Mucosa of rectum (tissue), 2 donors: Measurements from ENCODE around the gene LRFN3.
A peak's percentile ranks its signal among the peaks of the same experiment; 100 is the strongest.

Experiments
- H3K27ac ChIP-seq, 2 donors: one replicate each; pipeline ENCODE4 v1.7.0; 2013; ENCODE audit warnings: inconsistent platforms in 2 of 2, low read depth in 2 of 2, low read length in 2 of 2
- H3K27me3 ChIP-seq, 2 donors: one replicate each; pipeline ENCODE4 v1.7.0; 2013; ENCODE audit warnings: low read length in 2 of 2; ENCODE audit not compliant: control insufficient read depth in 2 of 2, insufficient read depth in 2 of 2
- H3K36me3 ChIP-seq, 2 donors: one replicate each; pipeline ENCODE4 v1.7.0; 2013; ENCODE audit warnings: low read length in 2 of 2; ENCODE audit not compliant: control insufficient read depth in 2 of 2, insufficient read depth in 2 of 2
- H3K4me1 ChIP-seq, 2 donors: one replicate each; pipeline ENCODE4 v1.7.0; 2013; ENCODE audit warnings: low read length in 2 of 2, mild to moderate bottlenecking in 1 of 2; ENCODE audit not compliant: control insufficient read depth in 2 of 2, insufficient read depth in 2 of 2
- H3K4me3 ChIP-seq, 2 donors: one replicate each; pipeline ENCODE4 v1.7.0; 2013; ENCODE audit warnings: low read length in 2 of 2
- H3K9ac ChIP-seq, 2 donors: one replicate each; pipeline ENCODE4 v1.7.0; 2013; ENCODE audit warnings: low read length in 2 of 2, low read depth in 1 of 2, mild to moderate bottlenecking in 1 of 2
- H3K9me3 ChIP-seq, 2 donors: one replicate each; pipeline ENCODE4 v1.7.0; 2013; ENCODE audit warnings: low read length in 2 of 2; ENCODE audit not compliant: control insufficient read depth in 2 of 2
- donor health status: healthy.
- donor health status: Normal muscosa, but diverticular disease.

LRFN3 gene

DNA sequence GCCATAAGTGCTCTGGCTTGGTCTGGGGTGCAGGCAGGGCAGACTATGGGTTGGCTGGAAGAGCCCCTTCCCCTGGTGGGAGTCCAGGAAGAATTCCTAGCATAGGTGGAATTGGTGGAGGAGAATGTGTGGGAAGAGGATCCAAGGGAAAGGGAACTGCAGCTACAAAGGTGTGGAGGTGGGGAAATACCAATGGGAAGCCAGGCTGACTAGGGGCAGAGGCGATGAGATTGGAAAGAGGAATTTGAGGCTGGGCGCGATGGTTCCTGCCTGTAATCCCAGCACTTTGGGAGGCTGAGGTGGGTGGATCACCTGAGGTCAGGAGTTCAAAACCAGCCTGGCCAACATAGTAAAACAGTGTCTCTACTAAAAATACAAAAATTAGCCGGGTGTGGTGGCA is 54.0 kb downstream of the LRFN3 start:
- Histone ChIP-seq H3K27ac (no peak overlapping the region), H3K9ac (no peak overlapping the region), H3K4me3 (no peak overlapping the region), H3K4me1 (peaks cover 0 to 5% of the 10 kb centered on the region in 2 donors), H3K9me3 (no peaks in the 10 kb centered on the region), H3K36me3 (no peaks in the 10 kb centered on the region), H3K27me3 (peaks cover 13 to 18% of the 10 kb centered on the region in 2 donors)

DNA sequence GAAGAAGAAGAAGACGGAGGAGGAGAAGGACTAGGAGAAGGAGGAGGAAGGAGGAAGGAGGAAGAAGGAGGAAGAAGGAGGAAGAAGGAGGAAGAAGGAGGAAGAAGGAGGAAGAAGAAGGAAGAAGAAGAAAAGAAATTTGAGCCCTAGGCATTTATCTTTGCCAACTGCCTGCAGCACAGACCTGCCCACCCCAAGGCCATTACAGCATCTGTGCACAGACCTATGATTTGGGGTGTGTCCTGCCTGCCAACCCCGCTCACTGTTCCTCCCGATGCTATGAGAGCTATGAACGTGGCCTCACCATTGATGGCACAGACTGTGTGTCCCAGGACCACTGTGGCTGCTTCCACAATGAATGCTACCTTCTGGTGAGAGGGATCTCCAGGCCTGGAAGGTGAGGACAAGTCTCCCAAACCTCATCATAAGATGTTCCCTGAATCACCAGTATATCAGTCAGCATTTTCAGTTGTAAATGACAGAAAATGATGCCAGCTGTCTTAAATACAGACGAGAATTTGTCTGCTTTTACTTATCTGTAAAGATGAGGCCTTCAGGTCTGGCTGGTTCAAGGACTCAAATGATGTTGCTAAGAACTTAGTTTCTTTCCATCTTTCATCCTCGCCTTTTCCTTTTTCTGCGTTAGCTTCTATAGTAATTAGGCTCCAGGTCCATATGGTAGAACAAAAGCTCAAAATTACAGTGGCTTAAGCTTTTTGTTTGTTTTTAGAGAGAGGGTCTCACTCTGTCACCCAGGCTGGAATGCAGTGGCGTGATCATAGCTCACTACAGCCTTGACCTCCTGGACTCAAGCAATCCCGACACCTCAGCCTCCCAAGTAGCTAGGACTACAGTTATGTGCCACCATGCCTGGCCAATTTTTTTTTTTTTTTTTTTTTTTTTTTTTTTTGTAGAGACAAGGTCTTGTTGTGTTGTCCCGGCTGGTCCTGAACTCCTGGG is 54.9 kb downstream of the LRFN3 start:
- peaks cover 7 to 13% of the 10 kb centered on the region in 2 donors for H3K27me3 ChIP-seq
- H3K9ac ChIP-seq: no peak overlapping the region
- H3K27ac ChIP-seq: no peak overlapping the region
- H3K4me1 ChIP-seq: peaks cover 4 to 10% of the 10 kb centered on the region in 2 donors
- H3K4me3 ChIP-seq: no peak overlapping the region
- H3K36me3 ChIP-seq: no peaks in the 10 kb centered on the region
- H3K9me3 ChIP-seq: no peaks in the 10 kb centered on the region

DNA sequence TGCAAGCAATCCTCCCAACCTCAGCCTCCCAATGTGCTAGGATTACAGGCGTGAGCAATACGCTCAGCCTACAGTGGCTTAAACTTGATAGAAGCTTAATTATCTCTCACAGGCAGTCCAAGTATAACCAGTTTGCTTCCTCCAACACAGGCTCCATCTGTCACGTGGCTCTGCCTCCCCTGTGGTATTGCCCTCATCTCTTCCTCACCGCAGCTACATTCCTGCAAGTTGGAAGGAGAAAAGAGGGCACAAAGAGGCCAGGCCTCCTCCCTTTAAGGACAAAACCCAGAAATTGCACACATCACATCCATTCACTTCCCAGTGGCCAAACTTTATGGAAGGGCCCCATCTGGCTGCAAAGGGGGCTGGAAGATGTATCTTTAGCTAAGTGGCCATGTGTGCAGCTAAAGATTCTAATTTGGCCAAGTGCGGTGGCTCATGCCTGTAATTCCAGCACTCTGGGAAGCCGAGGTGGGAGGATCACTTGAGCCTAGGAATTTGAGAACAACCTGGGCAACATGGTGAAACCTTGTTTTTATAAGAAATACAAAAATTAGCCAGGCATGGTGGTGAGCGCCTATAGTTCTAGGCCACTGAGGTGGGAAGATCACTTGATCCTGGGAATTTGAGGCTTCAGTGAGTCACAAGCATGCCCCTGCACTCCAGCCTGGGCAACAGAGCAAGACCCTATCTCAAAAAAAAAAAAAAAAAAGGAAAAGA is 55.7 kb downstream of the LRFN3 start:
- Histone ChIP-seq H3K27me3 (peaks cover 2 to 6% of the 10 kb centered on the region in 2 donors), H3K27ac (no peak overlapping the region), H3K9ac (no peak overlapping the region), H3K4me3 (no peak overlapping the region), H3K36me3 (no peaks in the 10 kb centered on the region), H3K4me1 (peaks cover 12 to 18% of the 10 kb centered on the region in 2 donors), H3K9me3 (no peaks in the 10 kb centered on the region)

DNA sequence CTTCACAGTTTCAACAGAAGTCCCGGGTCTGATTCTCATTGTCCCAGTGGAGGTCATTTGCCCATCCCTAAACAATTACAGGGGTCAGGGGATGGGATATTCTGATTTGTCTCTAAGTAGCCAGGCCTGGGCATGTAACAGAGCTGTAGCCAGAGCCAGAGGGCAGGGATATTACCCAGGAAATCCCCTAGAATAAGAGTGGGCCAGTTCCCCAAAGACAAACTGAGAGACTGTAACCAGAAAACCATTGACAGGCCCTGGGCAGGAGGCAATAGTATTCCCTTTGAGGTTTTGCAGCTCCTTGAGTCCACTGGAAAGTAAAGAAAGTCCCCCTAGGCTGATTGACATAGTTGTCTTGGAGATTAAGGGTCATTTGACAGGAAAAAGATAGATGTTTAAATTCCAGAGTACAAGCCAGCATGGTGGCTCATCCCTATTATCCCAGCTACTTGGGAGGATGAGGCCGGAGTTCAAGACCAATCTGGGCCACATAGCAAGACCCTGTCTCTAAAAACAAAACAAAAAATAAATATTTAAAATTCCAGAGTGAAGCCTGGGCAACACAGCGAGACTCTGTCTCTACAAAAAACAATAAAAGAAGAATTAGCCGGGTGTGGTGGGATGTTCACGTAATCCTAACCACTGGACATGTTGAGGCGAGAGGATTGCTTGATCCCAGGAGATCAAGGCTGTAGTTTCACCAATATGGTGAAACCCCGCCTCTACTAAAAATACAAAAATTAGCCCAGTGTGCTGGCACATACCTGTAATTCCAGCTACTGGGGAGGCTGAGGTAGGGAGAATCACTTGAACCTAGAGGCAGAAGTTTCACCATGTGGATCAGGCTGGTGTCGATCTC is 57.0 kb downstream of the LRFN3 start:
- no peak overlapping the region for H3K9ac ChIP-seq
- peaks cover 12 to 18% of the 10 kb centered on the region in 2 donors for H3K4me1 ChIP-seq
- H3K4me3 ChIP-seq: no peak overlapping the region
- no peak overlapping the region for H3K27ac ChIP-seq
- H3K36me3 ChIP-seq: peaks cover 0 to 1% of the 10 kb centered on the region in 2 donors
- no peaks in the 10 kb centered on the region for H3K9me3 ChIP-seq
- H3K27me3 ChIP-seq: peaks cover 0 to 5% of the 10 kb centered on the region in 2 donors

DNA sequence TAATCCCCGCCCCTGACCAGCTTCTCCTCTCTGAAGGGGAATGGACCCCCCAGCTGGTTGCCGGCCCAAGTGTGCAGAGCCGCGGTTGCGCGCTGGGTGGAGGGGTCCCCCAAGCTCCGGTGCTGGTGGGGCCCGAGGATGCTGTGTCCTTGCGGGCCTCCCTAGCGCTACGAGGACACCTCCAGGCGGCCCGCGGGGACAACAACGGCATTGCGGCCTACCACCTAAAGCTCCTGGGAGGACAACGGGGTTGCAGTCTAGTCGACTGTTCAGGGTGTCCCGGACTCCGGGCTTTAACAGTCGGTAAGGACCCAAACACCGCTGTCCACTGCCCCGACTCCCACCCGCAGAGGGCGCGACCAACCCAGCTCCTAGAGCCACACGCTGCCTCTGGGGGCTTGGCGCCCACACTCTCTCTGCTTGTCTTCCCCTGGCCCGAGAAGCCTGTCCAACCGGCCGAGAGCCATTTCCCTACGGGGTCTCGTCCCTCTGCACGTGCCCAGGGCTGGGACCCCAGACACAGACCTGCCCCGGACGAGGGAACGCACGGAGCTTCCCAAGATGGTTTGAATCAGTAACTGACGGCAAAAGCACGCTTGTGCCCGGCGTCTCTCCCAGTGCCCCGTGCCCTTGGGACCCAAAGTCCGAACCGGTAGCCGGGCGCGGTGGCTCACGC is 57.9 kb downstream of the LRFN3 start:
- Histone ChIP-seq H3K4me1 (peaks cover 12 to 19% of the 10 kb centered on the region in 2 donors), H3K4me3 (peak overlapping the region; percentile 73 to 93), H3K36me3 (peaks cover 0 to 3% of the 10 kb centered on the region in 2 donors), H3K27ac (no peak overlapping the region), H3K27me3 (no peaks in the 10 kb centered on the region), H3K9me3 (no peaks in the 10 kb centered on the region), H3K9ac (peak overlapping the region; percentile 41 to 46)
